GM23338 (cell line): ENCODE measurements around the gene FHIT. TPM values are rescaled to one million over a fixed set of nuclear protein-coding genes. Genes with fewer than 3 reads are reported as not detected.

Experiments used
- ATAC-seq: fragments of 200-7000 bp; cut with Tn5 transposase; 3 replicates; pipeline ENCODE4 v1.9.1; 2020
- DNase-seq: peaks from one replicate; pipeline ENCODE4 v3.0.0-alpha.2; 2015; ENCODE audit warnings: low spot score
- H2AFZ ChIP-seq: fragments of 200-600 bp; sonication (generic); 2 replicates; pipeline ENCODE4 v1.8.0; 2016; ENCODE audit warnings: antibody characterized with exemption, mild to moderate bottlenecking, moderate library complexity
- H3F3A ChIP-seq: fragments of 200-600 bp; sonication (generic); replicated peaks from 2 replicates; pipeline ENCODE4 v1.8.0; 2017; ENCODE audit warnings: antibody characterized with exemption, mixed run types, low read depth
- H3K27ac ChIP-seq: fragments of 200-600 bp; sonication (generic); 2 replicates; pipeline ENCODE4 v1.6.1; 2016; ENCODE audit warnings: low read depth
- H3K27me3 ChIP-seq: fragments of 200-600 bp; sonication (generic); 2 replicates; pipeline ENCODE4 v1.8.0; 2016; ENCODE audit warnings: mild to moderate bottlenecking, mixed run types, moderate library complexity; ENCODE audit not compliant: insufficient read depth
- H3K36me3 ChIP-seq: fragments of 200-600 bp; sonication (generic); 2 replicates; pipeline ENCODE4 v1.8.0; 2016; ENCODE audit warnings: mild to moderate bottlenecking; ENCODE audit not compliant: insufficient read depth
- H3K4me1 ChIP-seq: fragments of 200-600 bp; sonication (generic); 2 replicates; pipeline ENCODE4 v1.8.0; 2016; ENCODE audit warnings: mild to moderate bottlenecking, moderate library complexity; ENCODE audit not compliant: insufficient read depth
- H3K4me2 ChIP-seq: fragments of 200-600 bp; sonication (generic); 2 replicates; pipeline ENCODE4 v1.7.1; 2017; ENCODE audit warnings: mixed run types
- H3K4me3 ChIP-seq: fragments of 200-600 bp; sonication (generic); 2 replicates; pipeline ENCODE4 v1.6.1; 2016; ENCODE audit warnings: mixed run types
- H3K79me2 ChIP-seq: fragments of 200-600 bp; sonication (generic); replicated peaks from 2 replicates; pipeline ENCODE4 v1.8.0; 2017; ENCODE audit warnings: mild to moderate bottlenecking; ENCODE audit not compliant: insufficient read depth
- H3K9me2 ChIP-seq: fragments of 200-600 bp; sonication (generic); 2 replicates; pipeline ENCODE4 v1.8.0; 2017; ENCODE audit not compliant: insufficient read depth
- H4K20me1 ChIP-seq: fragments of 200-600 bp; sonication (generic); replicated peaks from 2 replicates; pipeline ENCODE4 v1.8.0; 2017; ENCODE audit warnings: mild to moderate bottlenecking; ENCODE audit not compliant: insufficient read depth
- H3K27ac Mint-ChIP-seq: 2 replicates; pipeline ENCODE4 v1.8.0; 2020; ENCODE audit warnings: inconsistent platforms, mild to moderate bottlenecking, moderate library complexity, mixed read lengths
- H3K27me3 Mint-ChIP-seq: 3 replicates; pipeline ENCODE4 v1.8.0; 2022; ENCODE audit warnings: low read depth, mild to moderate bottlenecking, moderate library complexity, mixed read lengths, inconsistent platforms; ENCODE audit not compliant: insufficient read depth, poor library complexity
- H3K36me3 Mint-ChIP-seq: 3 replicates; pipeline ENCODE4 v1.8.0; 2021; ENCODE audit warnings: low read depth, mild to moderate bottlenecking, inconsistent platforms, moderate library complexity, mixed read lengths
- H3K4me1 Mint-ChIP-seq: 3 replicates; pipeline ENCODE4 v1.8.0; 2020; ENCODE audit warnings: mild to moderate bottlenecking, inconsistent platforms, mixed read lengths
- H3K4me3 Mint-ChIP-seq: 3 replicates; pipeline ENCODE4 v1.8.0; 2021; ENCODE audit warnings: moderate library complexity, mild to moderate bottlenecking, inconsistent platforms, mixed read lengths
- H3K9me3 Mint-ChIP-seq: 3 replicates; pipeline ENCODE4 v1.8.0; 2020; ENCODE audit warnings: moderate library complexity, mild to moderate bottlenecking, inconsistent platforms, mixed read lengths
- STAT1 ChIP-seq: IDR thresholded peaks from one replicate; pipeline ENCODE4 v1.6.1; 2016; ENCODE audit warnings: antibody characterized with exemption; ENCODE audit not compliant: unreplicated experiment
- polyA plus RNA-seq: library from polyadenylated mRNA; unstranded; fragments of >200 nt; fragmentation: Nextera tagmentation; extraction: Ambion mirVana; gene quantifications from 2 replicates; pipeline ENCODE4 v1.2.1, GENCODE V29; 2016
- total RNA-seq: library from RNA; depleted of rRNA; stranded (reverse); fragments of >200 nt; shearing (Covaris generic); gene quantifications from 2 replicates; pipeline ENCODE4 v1.2.3, GENCODE V29; 2014
- TF ChIP-seq, protein P1 (sequence below): fragments of 250-450 bp; sonication (Bioruptor Pico); IDR thresholded peaks from 2 replicates; pipeline ENCODE4 v1.5.0; 2020; ENCODE audit warnings: mild to moderate bottlenecking, moderate library complexity

Gene FHIT
- total and polyA plus RNA-seq, 2 experiments from 2014 or later = 3.0 to 8.3 TPM

DNA sequence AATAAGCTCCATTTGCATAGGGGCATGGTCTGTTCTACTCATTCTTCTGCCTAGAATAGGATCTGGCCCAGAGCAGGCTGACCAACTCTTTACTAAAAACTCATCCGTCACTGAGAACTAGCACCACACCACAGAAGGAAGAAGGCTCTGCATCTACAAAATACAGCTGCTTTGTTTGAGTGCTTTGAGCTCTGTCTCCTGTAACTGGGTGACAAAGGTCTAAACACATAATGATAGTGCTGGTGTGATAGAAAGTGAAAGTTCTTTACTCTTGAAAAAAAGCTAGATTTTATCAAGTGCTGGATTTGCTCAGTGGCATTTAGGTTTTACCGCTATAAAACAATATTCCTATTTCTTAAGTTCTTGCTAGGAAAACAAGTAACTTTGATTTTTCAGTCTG lies 140.7 kb downstream of the FHIT start:
- ATAC-seq (no peak), DNase-seq (no peak)
- no peaks in the 10 kb centered on the region for H3K79me2 ChIP-seq
- H3K4me3 ChIP-seq = no peak overlapping the region
- H3K36me3 ChIP-seq = no peaks in the 10 kb centered on the region
- Mint-ChIP-seq H3K9me3 (no peaks in the 10 kb centered on the region), H3K4me3 (no peak overlapping the region), H3K36me3 (no peaks in the 10 kb centered on the region), H3K27ac (no peak overlapping the region), H3K4me1 (peaks cover 2% of the 10 kb centered on the region; the same call in 2 of the 3 replicates), H3K27me3 (peaks cover 2% of the 10 kb centered on the region)
- H3K4me1 ChIP-seq = no peaks in the 10 kb centered on the region
- H3K9me2 ChIP-seq = peaks cover 8% of the 10 kb centered on the region
- H2AFZ ChIP-seq = no peak overlapping the region
- no peaks in the 10 kb centered on the region for H3K27me3 ChIP-seq
- H4K20me1 ChIP-seq = no peaks in the 10 kb centered on the region
- H3K4me2 ChIP-seq = no peak overlapping the region
- TF ChIP-seq, protein P1, sequence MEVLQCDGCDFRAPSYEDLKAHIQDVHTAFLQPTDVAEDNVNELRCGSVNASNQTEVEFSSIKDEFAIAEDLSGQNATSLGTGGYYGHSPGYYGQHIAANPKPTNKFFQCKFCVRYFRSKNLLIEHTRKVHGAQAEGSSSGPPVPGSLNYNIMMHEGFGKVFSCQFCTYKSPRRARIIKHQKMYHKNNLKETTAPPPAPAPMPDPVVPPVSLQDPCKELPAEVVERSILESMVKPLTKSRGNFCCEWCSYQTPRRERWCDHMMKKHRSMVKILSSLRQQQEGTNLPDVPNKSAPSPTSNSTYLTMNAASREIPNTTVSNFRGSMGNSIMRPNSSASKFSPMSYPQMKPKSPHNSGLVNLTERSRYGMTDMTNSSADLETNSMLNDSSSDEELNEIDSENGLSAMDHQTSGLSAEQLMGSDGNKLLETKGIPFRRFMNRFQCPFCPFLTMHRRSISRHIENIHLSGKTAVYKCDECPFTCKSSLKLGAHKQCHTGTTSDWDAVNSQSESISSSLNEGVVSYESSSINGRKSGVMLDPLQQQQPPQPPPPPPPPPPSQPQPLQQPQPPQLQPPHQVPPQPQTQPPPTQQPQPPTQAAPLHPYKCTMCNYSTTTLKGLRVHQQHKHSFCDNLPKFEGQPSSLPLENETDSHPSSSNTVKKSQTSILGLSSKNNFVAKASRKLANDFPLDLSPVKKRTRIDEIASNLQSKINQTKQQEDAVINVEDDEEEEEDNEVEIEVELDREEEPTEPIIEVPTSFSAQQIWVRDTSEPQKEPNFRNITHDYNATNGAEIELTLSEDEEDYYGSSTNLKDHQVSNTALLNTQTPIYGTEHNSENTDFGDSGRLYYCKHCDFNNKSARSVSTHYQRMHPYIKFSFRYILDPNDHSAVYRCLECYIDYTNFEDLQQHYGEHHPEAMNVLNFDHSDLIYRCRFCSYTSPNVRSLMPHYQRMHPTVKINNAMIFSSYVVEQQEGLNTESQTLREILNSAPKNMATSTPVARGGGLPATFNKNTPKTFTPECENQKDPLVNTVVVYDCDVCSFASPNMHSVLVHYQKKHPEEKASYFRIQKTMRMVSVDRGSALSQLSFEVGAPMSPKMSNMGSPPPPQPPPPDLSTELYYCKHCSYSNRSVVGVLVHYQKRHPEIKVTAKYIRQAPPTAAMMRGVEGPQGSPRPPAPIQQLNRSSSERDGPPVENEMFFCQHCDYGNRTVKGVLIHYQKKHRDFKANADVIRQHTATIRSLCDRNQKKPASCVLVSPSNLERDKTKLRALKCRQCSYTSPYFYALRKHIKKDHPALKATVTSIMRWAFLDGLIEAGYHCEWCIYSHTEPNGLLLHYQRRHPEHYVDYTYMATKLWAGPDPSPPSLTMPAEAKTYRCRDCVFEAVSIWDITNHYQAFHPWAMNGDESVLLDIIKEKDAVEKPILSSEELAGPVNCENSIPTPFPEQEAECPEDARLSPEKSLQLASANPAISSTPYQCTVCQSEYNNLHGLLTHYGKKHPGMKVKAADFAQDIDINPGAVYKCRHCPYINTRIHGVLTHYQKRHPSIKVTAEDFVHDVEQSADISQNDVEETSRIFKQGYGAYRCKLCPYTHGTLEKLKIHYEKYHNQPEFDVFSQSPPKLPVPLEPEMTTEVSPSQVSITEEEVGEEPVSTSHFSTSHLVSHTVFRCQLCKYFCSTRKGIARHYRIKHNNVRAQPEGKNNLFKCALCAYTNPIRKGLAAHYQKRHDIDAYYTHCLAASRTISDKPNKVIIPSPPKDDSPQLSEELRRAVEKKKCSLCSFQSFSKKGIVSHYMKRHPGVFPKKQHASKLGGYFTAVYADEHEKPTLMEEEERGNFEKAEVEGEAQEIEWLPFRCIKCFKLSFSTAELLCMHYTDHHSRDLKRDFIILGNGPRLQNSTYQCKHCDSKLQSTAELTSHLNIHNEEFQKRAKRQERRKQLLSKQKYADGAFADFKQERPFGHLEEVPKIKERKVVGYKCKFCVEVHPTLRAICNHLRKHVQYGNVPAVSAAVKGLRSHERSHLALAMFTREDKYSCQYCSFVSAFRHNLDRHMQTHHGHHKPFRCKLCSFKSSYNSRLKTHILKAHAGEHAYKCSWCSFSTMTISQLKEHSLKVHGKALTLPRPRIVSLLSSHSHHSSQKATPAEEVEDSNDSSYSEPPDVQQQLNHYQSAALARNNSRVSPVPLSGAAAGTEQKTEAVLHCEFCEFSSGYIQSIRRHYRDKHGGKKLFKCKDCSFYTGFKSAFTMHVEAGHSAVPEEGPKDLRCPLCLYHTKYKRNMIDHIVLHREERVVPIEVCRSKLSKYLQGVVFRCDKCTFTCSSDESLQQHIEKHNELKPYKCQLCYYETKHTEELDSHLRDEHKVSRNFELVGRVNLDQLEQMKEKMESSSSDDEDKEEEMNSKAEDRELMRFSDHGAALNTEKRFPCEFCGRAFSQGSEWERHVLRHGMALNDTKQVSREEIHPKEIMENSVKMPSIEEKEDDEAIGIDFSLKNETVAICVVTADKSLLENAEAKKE (CRISPR knock-in tag) = no peak
- no peak overlapping the region for H3K27ac ChIP-seq
- no peaks in the 10 kb centered on the region for H3F3A ChIP-seq

DNA sequence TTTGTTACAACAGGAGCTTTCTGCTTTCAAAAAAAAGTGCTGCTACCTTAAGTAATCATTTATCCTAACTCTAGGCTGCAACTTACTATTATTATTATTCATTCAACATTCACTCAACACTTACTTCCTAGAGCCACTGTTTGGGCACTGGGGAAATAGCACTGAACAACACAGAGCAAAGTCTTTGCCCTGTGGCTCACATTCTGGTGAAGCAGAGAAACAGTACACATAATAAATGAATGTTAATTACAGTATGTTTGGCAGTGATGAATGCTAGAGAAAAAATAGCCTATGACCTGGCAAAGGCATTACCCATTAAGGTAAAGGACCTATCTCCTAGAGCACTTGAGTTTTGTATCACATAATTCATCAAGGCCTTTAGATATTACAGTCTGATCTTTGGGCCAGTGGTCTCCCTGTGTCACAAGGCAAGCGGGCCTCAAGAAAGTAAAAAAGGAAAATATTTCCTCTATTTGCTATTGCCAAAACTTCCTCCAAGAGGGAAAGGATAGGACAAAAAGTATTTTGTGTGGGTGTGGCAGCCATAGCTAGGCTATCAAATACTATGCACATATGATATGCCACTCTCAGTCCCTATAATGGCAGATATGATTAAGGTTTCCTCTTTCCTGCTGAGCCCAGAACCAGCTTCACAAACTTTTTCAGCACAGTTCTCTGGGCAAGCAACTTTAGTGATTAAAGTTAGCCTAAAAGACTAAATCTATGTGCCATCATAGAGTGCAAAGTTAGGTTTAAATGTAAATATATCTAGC lies 142.8 kb downstream of the FHIT start:
- Histone ChIP-seq H3K4me3 (no peak overlapping the region), H3F3A (no peaks in the 10 kb centered on the region), H3K27me3 (no peaks in the 10 kb centered on the region), H4K20me1 (no peaks in the 10 kb centered on the region), H3K4me2 (no peak overlapping the region), H2AFZ (no peak overlapping the region), H3K79me2 (no peaks in the 10 kb centered on the region), H3K9me2 (peaks cover 10% of the 10 kb centered on the region), H3K4me1 (no peaks in the 10 kb centered on the region), H3K36me3 (no peaks in the 10 kb centered on the region), H3K27ac (no peak overlapping the region)
- Mint-ChIP-seq H3K36me3 (no peaks in the 10 kb centered on the region), H3K27me3 (peaks cover 2% of the 10 kb centered on the region), H3K9me3 (no peaks in the 10 kb centered on the region), H3K4me3 (no peak overlapping the region), H3K27ac (no peak overlapping the region), H3K4me1 (peaks cover 2% of the 10 kb centered on the region; the same call in 2 of the 3 replicates)
- ATAC-seq = no peak
- DNase-seq = no peak
- no peak for TF ChIP-seq STAT1
- TF ChIP-seq, protein P1 (CRISPR knock-in tag) = no peak
